ENCODE measurements around the gene PAAF1.
"Not testable (repeated sequence)": the region's sequence is repeated elsewhere in the genome, so short reads cannot be mapped to it uniquely, and the experiment has no call there.

Gene PAAF1

DNA sequence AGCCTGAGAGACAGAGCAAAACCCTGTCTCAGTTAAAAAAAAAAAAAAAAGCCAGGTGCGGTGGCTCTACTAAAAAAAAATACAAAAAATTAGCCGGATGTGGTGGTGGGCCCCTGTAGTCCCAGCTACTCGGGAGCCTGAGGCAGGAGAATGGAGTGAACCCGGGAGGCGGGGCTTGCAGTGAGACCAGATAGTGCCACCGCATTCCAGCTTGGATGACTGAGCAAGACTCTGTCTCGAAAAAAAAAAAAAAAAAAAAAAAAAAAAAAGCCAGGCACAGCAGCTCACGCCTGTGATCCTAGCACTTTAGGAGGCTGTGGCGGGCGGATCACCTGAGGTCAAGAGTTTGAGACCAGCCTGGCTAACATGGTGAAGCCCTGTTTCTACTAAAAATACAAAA is 3.6 kb downstream of the PAAF1 start:
- DNase-seq (ENCODE audit: low read depth in 1 of 2, low spot score in 1 of 2), result not testable (repeated sequence)

DNA sequence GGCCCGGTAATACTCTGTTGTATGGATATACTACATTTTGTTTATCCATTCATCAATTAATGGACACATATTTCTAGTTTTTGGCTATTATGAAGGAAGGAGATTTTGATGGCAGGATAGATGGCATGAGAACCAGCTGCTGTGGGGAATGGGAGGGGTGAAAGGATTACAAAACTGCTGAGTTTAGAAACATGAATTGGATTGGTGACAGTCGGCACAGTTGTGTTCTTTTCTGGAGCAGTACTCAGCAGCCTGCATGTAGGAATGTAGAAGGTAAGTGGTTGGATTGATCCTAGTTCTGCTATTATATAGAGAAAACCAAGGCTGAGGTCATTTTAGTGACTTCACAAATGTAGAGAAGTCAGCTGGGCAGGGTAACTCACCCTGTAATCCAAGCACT is 7.1 kb downstream of the PAAF1 start:
- DNase-seq (ENCODE audit: low read depth in 1 of 2, low spot score in 1 of 2), result no peak

DNA sequence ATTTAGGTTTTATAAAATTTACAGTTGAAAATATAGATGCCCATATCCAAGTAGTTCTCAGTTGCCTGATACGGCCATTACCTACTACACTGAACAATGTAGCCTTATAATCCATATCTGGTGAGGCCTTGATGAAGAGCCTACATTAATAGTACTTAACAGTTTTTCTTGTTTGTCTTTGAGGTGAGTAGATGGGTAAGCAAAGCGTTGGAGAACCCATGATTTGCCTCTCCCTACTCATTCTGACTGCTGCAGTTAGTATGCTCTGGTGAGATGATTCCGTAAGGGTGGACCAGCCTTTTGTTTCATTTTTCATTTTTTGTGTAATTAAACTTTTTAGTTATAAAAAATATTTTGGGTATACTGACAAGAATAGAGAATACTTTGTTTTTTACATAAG is 11.4 kb downstream of the PAAF1 start:
- no peak for DNase-seq (ENCODE audit: low read depth in 1 of 2, low spot score in 1 of 2)

DNA sequence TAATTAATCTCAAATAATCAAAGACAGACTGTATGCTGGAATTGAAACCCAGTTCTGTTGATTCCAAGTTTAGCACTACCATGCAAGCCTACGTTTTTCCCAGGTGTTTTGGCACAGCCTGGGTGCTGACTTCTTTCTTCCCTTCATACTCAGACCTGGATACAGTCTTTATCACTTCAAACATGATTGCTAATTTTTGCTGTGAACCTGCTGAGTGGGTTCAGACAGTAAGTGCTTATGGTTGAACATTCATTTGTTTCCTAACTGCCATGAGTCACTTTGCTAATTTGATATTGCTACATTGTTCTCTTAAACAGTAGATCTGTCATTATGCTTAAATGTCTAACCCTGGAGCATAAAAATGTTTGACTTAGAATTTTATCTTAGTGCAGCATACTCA is 12.2 kb downstream of the PAAF1 start:
- no peak for DNase-seq (ENCODE audit: low read depth in 1 of 2, low spot score in 1 of 2)

DNA sequence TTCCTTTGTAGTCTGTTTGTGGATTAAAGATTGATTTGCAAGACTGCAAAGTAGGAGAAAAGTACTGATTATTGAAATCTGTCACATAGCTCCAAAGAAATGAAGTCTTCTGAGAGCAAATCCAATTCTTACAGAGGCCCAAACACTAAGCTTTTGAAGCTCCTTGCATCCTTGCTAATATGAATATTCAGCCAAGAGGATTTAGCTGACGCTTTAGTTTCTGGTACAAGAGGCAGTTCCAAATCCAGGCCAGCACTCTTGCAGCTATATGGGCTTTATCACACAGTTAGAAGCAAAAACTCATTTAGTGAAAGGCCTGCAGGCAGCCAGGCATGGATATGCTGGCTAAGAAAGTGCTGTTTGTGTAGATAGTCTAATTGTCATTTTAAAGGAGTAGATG is 12.7 kb downstream of the PAAF1 start:
- DNase-seq (ENCODE audit: low read depth in 1 of 2, low spot score in 1 of 2), result no peak

DNA sequence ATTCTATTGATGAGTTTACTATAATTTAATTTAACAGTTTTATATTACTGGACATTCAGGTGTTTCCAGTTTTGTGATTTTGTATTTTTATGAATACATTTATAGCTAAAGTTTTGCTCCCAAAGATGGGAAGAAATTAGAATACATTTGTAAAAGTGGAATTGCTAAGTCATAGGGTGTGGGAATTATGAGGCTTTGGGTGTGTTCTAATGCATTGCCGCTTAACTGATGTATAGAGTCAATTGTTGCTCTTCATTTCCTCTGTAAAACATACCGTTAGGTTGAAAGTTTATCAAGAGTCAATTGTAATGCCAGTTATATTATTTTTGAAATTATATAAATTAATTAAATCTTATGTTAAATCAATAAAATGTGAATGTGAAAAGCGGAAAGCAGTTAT is 16.2 kb downstream of the PAAF1 start:
- no peak for DNase-seq (ENCODE audit: low read depth in 1 of 2, low spot score in 1 of 2)

GRCh38 chr11:73894725-73895335 is 18.0 kb downstream of the PAAF1 start:
- no peak for DNase-seq (ENCODE audit: low read depth in 1 of 2, low spot score in 1 of 2)

DNA sequence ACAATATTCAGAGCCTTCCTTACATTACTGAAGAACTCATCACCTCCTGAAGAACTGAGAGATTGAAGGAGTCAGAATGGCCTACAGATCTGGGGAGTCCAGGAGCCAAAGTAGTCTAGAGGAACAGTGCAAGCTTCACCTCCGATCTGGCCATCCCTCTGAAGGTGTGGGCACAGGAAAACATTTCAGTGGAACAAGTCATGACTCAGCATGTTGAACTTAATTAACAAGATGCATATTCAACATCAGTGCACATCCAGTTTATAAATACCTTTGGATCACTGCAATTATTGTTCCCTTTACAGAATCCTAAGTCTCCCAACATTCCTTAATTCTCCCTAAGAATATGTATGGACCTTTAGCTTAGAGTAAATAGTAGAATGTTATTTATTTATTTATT is 25.5 kb downstream of the PAAF1 start:
- no peak for DNase-seq (ENCODE audit: low read depth in 1 of 2, low spot score in 1 of 2)

- no peak for DNase-seq (ENCODE audit: low read depth in 1 of 2, low spot score in 1 of 2)
Observed at GRCh38 chr11:73907191-73907590, 30.4 kb downstream of the PAAF1 start.

DNA sequence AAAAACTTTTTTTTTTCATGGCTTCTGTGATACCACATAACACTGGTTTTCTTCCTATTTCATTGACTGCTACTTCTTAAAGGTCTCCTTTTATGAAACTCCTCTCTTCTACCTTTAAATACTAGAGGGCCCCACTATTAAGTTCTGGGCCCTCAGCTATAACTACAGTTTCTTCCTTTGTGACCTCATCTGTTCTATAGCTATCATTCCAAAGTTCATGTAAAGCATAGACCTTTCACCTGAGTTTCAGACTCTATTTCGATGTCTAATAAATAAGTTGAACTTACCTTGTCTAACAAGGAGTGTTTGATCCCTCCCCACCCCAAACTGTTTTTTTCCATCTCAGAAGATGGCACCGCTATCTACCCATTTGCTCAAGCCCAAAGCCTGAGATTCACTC is 35.2 kb downstream of the PAAF1 start:
- DNase-seq (ENCODE audit: low read depth in 1 of 2, low spot score in 1 of 2), result no peak

DNA sequence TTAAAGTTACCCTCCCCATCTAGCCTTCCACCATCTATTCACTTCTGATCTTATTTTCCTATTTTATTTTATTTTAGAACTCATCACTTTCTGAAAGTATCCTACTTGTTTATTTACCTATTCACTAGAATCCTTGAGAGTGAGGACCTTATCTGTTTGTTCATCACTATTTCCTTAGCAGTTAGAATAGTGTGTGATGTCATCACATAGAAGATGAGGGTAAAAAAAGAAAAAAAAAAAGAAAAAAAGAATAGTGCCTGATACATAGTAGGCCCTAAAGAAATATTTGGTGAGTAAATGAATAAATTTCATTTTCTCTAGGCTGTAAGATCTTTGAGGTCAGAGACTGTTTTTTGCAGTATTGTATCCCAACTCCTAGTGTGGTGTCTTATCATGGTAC is 36.7 kb downstream of the PAAF1 start:
- DNase-seq (ENCODE audit: low read depth in 1 of 2, low spot score in 1 of 2), result no peak

GRCh38 chr11:73914284-73914683 is 37.5 kb downstream of the PAAF1 start:
- no peak for DNase-seq (ENCODE audit: low read depth in 1 of 2, low spot score in 1 of 2)

GRCh38 chr11:73916435-73916834 is 39.6 kb downstream of the PAAF1 start:
- no peak for DNase-seq (ENCODE audit: low read depth in 1 of 2, low spot score in 1 of 2)

- DNase-seq (ENCODE audit: low read depth in 1 of 2, low spot score in 1 of 2), result no peak
Observed at GRCh38 chr11:73921180-73921579, 44.4 kb downstream of the PAAF1 start.

GRCh38 chr11:73929388-73929787 is 52.6 kb downstream of the PAAF1 start:
- no peak for DNase-seq (ENCODE audit: low read depth in 1 of 2, low spot score in 1 of 2)

DNA sequence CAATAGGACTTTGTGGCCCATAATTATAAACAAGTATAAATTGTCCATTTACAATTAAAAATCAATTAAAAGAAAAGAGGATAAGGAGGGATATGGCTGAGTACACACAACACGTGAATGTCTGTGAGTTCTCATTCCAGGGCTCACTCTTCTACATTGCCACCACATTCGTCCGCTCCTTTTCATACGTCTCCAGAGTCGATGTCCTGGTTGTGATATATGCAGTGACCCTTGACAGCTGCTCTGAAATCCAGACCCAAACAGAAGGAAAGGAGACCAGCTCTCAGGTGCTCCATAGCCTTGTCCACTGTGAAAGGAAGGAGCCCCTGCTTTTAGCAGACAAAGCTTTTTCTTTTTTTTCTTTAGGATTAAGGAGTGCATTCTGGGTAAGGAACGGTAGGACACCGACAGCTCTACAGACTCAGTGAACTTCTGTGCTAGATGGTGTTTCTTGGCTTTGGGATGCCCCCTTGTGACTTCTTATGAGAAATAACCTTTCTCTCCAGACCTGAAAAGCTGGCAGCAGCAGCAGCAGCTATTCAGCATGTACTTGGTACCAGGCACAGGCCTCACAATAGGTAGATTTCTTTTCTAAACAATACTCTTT is 54.3 kb downstream of the PAAF1 start:
- no peak for DNase-seq (ENCODE audit: low read depth in 1 of 2, low spot score in 1 of 2)

DNA sequence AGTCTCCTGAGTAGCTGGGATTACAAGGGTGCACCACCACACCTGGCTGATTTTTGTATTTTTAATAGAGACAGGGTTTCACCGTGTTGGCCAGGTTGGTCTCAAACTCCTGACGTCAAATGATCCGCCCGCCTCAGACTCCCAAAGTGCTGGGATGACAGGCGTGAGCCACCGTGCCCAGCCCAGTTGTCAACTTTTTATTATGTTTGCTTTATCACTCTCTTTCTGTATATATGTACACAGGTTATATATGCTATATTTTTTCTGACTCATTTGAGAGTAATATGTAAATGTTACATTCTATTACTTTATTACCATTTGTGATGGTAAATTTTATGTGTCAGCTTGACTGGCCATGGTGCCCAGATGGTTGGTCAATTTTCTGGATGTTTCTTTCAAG is 55.2 kb downstream of the PAAF1 start:
- no peak for DNase-seq (ENCODE audit: low read depth in 1 of 2, low spot score in 1 of 2)

DNA sequence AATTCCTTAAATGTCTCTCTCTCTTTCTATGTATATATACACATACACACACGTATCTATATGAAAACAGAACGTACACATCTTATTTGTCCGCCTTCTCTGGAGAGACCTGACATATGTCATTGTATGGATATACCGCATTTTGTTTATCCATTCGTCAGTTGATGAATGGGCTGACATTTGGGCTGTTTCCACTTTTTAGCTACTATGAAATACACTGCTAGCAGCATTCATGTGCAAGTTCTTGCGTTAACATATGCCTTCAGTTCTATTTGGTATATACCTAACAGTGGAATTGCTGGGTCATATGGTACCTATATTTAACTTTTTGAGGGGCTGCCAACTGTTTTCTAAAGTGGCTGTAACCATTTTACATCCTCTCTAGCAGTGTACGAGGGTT is 56.0 kb downstream of the PAAF1 start:
- no peak for DNase-seq (ENCODE audit: low read depth in 1 of 2, low spot score in 1 of 2)

GRCh38 chr11:73936047-73936446 is 59.2 kb downstream of the PAAF1 start:
- DNase-seq (ENCODE audit: low read depth in 1 of 2, low spot score in 1 of 2), result not testable (repeated sequence)

DNA sequence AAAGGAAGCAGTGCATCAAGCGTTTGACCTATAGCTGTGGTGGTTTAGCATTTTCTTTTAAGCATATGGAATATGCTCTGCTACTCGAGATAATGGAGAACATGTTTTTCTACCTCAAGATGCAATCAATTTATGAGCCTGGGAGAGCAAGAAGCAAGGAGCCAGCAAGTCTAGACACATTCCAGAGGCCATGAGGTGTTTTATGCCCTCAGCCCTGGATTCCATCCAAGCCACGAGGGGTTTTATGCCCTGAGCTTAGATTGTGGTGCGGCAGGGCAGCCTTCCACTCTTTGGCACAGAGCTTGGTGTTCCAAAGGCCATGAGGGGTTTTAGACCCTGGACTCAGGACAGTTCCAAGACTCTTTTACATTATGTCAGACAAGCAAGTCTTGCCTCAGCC is 62.3 kb downstream of the PAAF1 start:
- no peak for DNase-seq (ENCODE audit: low read depth in 1 of 2, low spot score in 1 of 2)

DNA sequence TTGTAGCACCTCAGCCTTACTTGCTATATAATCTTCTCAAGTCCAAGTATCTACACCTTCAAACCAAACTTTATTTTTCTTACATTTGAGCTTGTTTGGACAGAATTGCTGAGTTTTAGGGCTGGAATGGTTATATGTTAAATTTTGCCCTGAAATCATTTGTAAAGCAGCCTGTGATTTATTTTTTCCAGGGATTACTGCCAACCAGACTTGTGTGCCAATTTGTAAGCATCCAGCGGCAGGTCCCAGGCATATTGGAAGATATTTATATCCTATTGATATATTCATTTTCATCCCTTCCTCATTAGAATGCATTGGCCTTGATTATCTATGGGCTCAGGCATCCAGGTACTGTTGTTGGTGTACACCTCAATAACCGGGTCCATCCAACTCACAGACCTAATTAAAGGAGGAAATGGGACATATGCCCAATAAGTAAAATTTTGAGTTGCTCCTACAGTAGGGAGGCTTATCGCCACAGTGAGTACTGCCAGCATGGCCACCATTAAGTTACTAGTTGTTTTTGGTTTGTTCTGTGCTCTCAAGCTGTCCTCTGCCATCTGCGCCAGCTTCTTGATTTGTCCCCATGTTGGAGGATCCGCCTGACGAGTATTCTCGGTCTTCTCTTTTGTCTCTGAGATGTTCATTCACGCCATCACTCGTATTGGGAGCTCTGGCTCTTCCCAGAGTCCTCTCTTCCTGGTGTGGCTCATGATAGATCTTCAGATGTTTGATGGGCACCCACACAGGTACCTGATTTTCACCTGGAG is 64.2 kb downstream of the PAAF1 start:
- no peak for DNase-seq (ENCODE audit: low read depth in 1 of 2, low spot score in 1 of 2)

DNA sequence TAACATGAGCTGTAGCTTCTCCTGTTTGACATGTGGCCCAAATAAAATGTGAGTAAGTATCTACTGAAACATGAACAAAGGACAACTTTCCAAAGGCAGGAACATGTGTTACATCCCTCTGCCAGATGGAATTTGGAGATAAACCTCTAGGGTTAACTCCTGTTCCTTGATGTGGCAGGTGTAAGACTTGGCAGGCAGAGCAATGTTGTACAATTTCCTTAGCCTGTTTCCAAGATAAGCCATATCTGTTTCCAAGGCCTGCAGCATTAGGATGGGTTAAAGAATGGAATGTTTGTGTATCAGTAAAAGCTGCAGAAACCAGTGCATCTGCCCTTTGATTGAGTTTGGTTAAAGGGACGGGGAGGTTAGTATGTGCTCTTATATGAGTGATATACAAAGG is 65.2 kb downstream of the PAAF1 start:
- DNase-seq (ENCODE audit: low read depth in 1 of 2, low spot score in 1 of 2), result no peak

DNA sequence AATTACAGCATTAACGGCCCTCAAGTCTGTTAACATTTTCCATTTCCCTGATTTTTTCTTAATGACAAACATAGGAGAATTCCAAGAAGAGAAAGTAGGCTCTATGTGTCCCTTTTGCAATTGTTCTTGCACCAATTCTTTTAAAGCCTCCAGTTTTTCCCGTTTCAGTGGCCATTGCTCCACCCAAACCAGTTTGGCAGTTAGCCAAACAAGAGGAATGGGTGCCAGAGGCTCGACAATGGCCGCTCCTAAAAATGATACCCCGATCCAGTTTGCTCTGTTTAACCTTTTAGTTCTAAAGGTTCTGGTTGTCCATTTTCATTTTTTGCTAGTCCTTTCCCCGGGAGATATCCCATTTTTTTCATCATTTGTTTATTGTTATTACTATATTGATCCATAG is 67.3 kb downstream of the PAAF1 start:
- DNase-seq (ENCODE audit: low read depth in 1 of 2, low spot score in 1 of 2), result no peak
